GM18505 (cell line): ENCODE measurements around the gene ZNF609.
"Not testable (repeated sequence)": the region's sequence is repeated elsewhere in the genome, so short reads cannot be mapped to it uniquely, and the experiment has no call there.

ENCODE experiments used
- ATAC-seq: cut with Tn5 transposase; IDR thresholded peaks from one replicate; pipeline ENCODE4 v1.9.1; 2021; ENCODE audit not compliant: unreplicated experiment
- POLR2A ChIP-seq: IDR thresholded peaks from 4 replicates; pipeline ENCODE4 v1.6.1; 2011; ENCODE audit warnings: borderline replicate concordance; ENCODE audit not compliant: insufficient read depth, insufficient read length; ENCODE audit errors: extremely low read depth

The ZNF609 gene

DNA sequence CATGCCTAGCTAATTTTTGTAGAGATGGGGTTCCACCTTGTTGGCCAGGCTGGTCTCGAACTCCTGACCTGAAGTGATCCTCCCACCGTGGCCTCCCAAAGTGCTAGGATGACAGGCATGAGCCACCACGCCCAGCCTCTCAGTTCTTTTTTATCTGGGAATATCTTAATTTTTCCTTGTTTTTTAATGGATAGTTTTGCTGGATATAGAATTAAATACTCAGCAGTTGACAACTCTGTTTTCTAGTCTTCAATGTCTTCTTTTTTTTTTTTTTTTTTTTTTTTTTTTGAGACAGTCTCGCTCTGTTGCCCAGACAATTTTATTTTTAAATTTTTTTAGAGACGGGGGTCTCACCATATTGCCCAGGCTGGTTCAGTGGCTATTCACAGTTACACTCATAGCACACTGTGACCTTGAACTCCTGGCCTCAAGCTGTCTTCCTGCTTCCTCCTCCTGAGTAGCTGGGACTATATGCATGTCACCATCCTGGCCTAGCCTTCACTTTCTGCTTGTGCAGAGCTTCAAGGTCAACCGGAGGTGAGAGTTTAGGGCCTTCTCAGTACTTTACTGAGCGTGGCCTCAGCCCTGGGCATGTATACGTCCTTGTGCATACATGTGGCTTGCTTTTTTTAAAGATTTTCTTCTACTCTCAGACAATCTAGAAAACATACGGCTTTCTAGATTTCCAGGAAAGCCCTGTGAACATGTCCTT is 120.5 kb downstream of the ZNF609 start:
- ATAC-seq, result no peak
- no peak for TF ChIP-seq POLR2A

DNA sequence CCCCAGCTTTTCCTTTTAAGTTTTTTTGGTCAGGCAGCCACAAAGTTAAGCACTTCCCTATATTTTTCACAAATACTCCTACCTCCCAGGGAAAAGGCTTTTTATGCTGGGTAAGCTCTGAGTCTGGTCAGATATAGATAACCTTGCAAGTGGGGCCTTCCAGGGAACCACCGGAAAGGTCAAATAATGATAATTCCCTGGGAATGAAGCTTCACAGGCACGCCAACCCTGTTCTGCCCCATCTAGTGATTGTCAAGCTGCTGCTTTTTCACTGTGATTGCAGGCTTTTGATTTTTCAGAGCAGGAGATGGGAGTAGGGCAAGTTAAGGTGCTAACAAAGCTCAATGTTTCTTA is 121.0 kb downstream of the ZNF609 start:
- TF ChIP-seq POLR2A, result no peak

DNA sequence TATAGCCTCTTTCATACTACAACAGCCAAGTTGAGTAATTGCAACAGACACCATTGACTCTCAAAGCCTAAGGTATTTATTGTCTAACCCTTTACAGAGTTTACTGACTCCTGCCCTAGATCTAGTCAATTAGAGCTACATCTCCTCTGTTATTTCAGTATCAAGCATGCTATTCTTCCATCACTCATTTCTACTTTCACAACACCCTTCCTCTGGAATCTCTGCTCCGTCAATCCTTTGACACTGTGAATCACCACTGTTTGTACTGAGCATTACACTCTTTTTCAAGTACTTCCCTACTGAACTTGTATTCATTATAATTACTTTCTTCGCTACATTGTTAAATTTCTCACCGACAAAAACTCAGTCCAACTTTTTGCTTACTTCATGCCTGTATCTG is 121.8 kb downstream of the ZNF609 start:
- no peak for TF ChIP-seq POLR2A
- no peak for ATAC-seq

More for the DNA sequence above, 121.0 kb downstream of the ZNF609 start:
- ATAC-seq, result no peak

DNA sequence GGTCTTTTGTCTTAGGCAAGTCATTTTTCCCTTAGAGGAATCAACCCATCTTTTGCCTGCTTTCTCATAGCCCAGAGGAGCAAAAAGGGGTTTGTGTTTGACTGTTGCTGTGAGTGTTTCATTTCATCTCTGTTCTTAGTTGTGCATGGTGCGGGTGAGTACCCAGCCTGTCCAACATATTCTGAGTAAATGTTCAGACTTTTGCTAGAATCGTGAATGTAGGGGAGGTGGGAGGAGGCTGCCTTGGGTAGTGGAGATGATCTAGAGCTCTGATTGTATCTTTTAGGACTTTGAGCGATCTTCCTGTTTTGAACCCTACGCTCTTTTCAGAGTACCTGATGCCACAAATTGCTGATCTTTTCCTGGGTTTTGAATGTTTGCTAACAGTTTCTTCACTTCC is 123.1 kb downstream of the ZNF609 start:
- no peak for ATAC-seq

DNA sequence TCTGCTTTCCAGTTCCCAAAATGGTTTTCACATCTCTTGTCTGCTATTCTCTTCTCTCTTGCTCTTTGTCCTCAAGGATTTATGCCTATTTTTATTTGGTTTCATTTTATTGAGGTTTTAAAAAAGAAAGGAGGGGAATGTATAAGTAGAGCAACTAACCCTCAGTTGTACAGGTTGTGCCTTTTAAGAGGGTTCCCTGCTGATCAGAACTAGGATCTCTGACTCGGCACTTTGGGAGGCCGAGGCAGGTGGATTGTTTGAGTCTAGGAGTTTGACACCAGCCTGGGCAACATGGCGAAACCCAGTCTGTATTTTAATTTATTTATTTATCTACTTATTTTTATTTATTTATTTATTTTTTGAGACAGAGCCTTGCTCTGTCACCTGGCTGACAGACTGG is 123.6 kb downstream of the ZNF609 start:
- no peak for TF ChIP-seq POLR2A
- no peak for ATAC-seq

More for the DNA sequence above, 123.1 kb downstream of the ZNF609 start:
- TF ChIP-seq POLR2A, result no peak

DNA sequence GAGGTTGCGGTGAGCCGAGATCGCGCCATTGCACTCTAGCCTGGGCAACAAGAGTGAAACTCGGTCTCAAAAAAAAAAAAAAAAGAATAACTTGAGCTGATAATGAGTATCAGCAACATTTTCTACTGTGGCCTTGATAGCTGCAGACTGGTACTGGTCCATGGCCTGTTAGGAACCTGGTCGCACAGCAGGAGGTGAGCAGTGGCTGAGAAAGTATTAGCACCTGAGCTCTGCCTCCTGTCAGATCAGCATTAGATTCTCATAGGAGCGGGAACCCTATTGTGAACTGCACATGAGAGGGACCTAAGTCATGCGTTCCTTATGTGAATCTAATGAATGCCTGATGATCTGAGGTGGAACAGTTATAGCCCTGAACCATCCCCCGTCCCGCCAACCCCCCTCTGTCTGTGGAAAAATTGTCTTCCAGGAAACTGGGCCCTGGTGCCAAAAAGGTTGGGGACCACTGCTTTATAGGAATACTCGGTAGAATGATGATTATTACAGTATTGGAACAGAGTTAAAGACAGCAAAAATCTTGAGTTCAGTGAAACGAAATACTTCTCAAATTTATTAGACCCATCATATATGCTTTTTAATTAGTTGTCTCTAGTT is 126.0 kb downstream of the ZNF609 start:
- ATAC-seq, result no peak
- TF ChIP-seq POLR2A, result no peak

DNA sequence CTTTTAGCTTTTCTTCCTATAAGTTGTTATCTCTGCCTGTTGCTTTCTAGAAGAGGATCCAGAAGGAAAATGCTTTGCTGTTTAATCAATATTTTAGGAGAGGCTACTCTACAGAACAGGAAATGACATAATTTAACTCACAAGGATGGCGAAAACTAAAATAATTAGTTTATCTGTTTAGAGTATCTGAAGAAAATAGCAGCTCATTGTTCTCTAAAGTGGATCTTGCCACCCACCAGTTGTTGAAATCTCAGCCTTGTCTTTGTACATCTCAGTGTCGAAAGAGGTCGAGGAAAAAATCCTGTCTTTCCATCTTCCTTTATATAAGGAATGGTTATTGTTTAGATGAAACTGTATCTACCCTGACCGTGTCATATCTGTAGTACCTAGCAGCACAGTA is 126.6 kb downstream of the ZNF609 start:
- no peak for ATAC-seq
- TF ChIP-seq POLR2A, result no peak

DNA sequence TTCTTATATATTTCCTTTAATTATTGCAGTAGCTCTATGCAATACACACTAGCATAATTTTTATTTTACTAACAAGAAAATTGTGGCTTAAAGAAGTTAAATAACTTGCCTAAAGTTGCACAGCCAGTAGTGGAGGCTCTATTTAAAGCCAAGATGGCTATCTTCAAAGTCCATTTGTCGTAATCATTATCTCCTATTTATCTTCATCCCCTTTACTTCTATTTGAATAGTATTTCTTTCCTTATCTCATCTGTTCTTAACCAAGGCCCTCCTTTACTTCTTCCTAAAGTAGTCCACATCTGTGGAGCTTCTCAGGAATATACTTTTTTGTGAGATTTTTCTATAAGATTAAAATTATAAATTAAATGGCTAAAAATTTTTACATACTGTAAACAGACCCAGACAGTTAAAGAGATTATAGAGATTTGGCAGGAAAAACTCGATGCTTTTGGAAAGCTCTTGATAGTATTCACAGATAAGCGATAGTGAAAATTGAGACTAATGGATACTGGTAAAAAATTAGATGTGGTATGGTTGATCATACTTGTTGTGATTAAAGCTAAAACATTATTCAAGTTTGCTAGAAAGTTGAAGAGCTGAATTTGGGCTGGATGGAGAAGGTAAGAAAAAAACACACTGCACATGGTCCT is 129.2 kb downstream of the ZNF609 start:
- ATAC-seq, result no peak
- TF ChIP-seq POLR2A, result no peak

DNA sequence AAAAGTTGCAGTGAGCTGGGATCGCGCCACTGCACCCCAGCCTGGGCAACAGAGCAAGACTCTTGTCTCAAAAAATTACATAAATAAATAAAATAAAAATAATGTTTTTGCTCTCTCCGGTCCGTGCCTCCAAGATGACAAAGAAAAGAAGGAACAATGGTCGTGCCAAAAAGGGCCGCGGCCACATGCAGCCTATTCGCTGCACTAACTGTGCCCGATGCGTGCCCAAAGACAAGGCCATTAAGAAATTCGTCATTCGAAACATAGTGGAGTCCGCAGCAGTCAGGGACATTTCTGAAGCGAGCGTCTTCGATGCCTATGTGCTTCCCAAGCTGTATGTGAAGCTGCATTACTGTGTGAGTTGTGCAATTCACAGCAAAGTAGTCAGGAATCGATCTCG is 132.5 kb downstream of the ZNF609 start:
- not testable (repeated sequence) for ATAC-seq

DNA sequence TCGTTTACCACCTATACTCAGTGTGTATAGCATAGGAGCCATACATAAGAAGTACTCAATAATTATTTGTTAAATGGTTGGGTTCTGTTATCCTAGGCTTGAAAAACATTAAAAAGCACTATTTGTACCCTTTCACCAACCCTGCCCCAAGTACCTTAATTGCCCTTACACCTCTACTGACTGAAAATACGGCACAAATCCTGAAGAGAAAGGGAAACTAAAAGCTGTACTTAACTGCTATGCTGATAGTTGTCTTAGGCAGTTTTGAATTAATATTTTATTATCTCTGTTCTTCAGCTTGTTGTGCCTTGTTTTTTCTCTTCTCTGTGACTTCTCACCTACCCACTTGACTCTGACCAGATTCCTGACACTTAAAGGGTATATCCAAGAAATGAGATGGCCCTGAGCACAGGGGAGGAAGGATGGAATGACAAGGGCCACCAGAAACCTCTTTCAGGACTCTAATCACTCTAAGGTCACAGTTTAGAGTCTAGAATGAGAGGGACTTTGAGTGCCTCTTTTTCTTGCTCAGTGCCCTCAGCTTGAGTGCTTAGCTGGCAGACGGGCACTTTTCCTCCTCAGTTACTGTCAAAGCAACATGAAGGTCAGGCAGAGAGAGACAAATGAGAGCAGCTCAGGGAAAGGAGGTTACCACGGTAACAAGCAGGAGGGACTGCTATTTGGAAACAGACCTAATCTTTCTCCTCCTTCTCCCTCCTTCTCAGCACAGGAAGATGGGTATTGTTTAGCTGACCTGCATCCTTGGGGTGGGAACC is 136.5 kb downstream of the ZNF609 start:
- no peak for TF ChIP-seq POLR2A
- peak; percentile 47 for ATAC-seq

DNA sequence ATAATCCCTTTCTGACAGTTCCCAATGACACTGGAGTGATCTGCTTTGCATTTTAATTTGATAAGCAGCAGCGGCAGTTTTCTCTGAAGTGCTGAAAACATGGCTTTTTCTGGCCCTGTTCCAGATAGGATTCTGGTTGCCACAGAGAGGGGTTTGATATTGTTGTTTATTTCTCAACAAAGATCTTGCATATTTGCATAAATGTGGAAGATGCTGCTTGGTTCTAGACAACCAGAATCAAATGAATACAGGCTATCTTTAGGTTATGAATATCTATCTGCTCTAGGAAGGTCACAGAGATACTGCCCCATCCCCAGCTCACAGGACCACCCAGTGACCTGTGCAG is 137.1 kb downstream of the ZNF609 start:
- no peak for TF ChIP-seq POLR2A
- no peak for ATAC-seq

DNA sequence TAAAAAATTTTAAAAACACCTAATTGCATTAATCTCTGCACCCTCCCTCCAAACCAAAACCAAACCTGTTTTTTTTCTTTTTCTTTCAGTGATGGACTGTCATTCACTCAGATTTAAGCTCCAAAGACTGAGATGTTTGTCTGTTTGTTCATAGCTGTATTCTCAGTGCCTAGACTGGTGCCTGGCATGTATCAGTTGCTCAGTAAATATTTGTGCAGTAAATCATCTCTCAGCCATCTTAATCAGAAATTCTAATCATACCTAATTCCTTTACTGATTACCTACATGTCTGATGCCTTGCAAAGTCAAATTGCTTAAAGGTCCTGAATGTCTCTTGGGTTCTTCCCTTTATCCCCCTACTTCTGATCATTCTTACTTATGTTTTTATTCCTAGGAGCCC is 138.8 kb downstream of the ZNF609 start:
- TF ChIP-seq POLR2A, result no peak
- no peak for ATAC-seq

DNA sequence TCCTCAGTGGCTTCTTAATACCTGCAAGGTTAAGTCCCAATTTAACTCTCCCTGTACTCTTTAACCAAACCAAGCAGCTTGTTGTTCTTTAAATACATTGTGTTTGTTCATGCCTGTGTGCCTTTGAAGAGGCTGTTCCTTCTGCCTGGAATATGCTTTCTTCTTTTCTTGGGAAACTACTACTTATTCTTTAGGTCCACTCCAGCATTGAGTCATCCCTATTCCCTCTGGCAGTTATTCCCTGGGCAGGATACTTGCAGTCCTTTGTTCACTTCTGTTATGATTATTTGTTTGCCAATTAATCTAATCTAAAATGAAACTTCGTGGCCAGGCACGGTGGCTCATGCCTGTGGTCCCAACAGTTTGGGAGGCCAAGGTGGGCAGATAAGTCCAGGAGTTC is 139.3 kb downstream of the ZNF609 start:
- ATAC-seq, result no peak
- TF ChIP-seq POLR2A, result no peak

DNA sequence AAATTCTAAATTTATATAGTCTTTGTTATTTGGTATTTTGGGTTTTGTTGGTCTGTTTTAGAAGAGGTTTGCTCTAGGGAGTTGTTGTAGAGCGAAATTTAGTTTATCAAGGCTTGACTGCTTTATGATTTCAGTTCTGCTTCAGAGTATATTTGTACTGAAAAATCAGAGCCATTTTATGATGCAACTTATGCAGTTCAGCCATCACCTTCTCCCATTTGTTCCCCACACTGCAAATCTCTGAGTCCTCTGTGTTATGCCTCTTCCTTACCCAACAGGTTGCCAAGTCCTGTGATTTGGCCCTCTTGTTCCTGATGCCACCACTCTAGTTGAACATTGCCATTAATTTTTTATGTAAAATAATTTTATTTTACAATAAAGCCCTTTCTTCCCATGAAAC is 140.4 kb downstream of the ZNF609 start:
- ATAC-seq, result no peak
- TF ChIP-seq POLR2A, result no peak
